ENCODE results near the gene LCNL1. TPM values are rescaled to one million over a fixed set of nuclear protein-coding genes. Genes with fewer than 3 reads are reported as not detected.

Gene LCNL1
- total RNA-seq, 1 donor from 2014 or later, result not detected

- H3K36me3 Mint-ChIP-seq (ENCODE audit: insufficient read depth), result peaks cover 1% of the 10 kb centered on the region
- no peaks in the 10 kb centered on the region for H3K27me3 Mint-ChIP-seq
- H3K4me1 Mint-ChIP-seq (ENCODE audit: low read depth), result no peaks in the 10 kb centered on the region
- no peak for DNase-seq (ENCODE audit: low spot score, unreplicated experiment)
- no peaks in the 10 kb centered on the region for H3K9me3 Mint-ChIP-seq (ENCODE audit: low read depth)
- TF ChIP-seq CTCF (IDR thresholded peaks at IDR 0.05; ENCODE audit: unreplicated experiment), result no peak
- H3K4me3 Mint-ChIP-seq (ENCODE audit: low read depth), result no peak overlapping the region
- H3K27ac Mint-ChIP-seq, result no peak overlapping the region
Measured at GRCh38 chr9:137014776-137015539, 32.2 kb downstream of the LCNL1 start.

- Mint-ChIP-seq H3K4me3 (ENCODE audit: low read depth) (no peak overlapping the region), H3K9me3 (ENCODE audit: low read depth) (no peaks in the 10 kb centered on the region), H3K4me1 (ENCODE audit: low read depth) (no peaks in the 10 kb centered on the region), H3K36me3 (ENCODE audit: insufficient read depth) (peaks cover 1% of the 10 kb centered on the region), H3K27ac (no peak overlapping the region), H3K27me3 (no peaks in the 10 kb centered on the region)
- no peak for TF ChIP-seq CTCF (IDR thresholded peaks at IDR 0.05; ENCODE audit: unreplicated experiment)
- no peak for DNase-seq (ENCODE audit: low spot score, unreplicated experiment)
Measured at GRCh38 chr9:137015540-137015930, 32.7 kb downstream of the LCNL1 start.

- H3K4me1 Mint-ChIP-seq (ENCODE audit: low read depth), result no peaks in the 10 kb centered on the region
- no peaks in the 10 kb centered on the region for H3K27me3 Mint-ChIP-seq
- no peak overlapping the region for H3K27ac Mint-ChIP-seq
- no peak for DNase-seq (ENCODE audit: low spot score, unreplicated experiment)
- H3K36me3 Mint-ChIP-seq (ENCODE audit: insufficient read depth), result peaks cover 1% of the 10 kb centered on the region
- H3K9me3 Mint-ChIP-seq (ENCODE audit: low read depth), result no peaks in the 10 kb centered on the region
- TF ChIP-seq CTCF (IDR thresholded peaks at IDR 0.05; ENCODE audit: unreplicated experiment), result no peak
- H3K4me3 Mint-ChIP-seq (ENCODE audit: low read depth), result no peak overlapping the region
Measured at GRCh38 chr9:137015976-137016375, 33.2 kb downstream of the LCNL1 start.

- Mint-ChIP-seq H3K4me1 (ENCODE audit: low read depth) (no peaks in the 10 kb centered on the region), H3K9me3 (ENCODE audit: low read depth) (no peaks in the 10 kb centered on the region), H3K36me3 (ENCODE audit: insufficient read depth) (peaks cover 1% of the 10 kb centered on the region), H3K27ac (no peak overlapping the region), H3K4me3 (ENCODE audit: low read depth) (no peak overlapping the region), H3K27me3 (no peaks in the 10 kb centered on the region)
- no peak for DNase-seq (ENCODE audit: low spot score, unreplicated experiment)
- no peak for TF ChIP-seq CTCF (IDR thresholded peaks at IDR 0.05; ENCODE audit: unreplicated experiment)
Measured at GRCh38 chr9:137016436-137016835, 33.6 kb downstream of the LCNL1 start.

- Mint-ChIP-seq H3K36me3 (ENCODE audit: insufficient read depth) (peaks cover 1% of the 10 kb centered on the region), H3K4me3 (ENCODE audit: low read depth) (no peak overlapping the region), H3K4me1 (ENCODE audit: low read depth) (no peaks in the 10 kb centered on the region), H3K9me3 (ENCODE audit: low read depth) (no peaks in the 10 kb centered on the region), H3K27ac (no peak overlapping the region), H3K27me3 (no peaks in the 10 kb centered on the region)
- TF ChIP-seq CTCF (IDR thresholded peaks at IDR 0.05; ENCODE audit: unreplicated experiment), result no peak
- no peak for DNase-seq (ENCODE audit: low spot score, unreplicated experiment)
Measured at GRCh38 chr9:137017071-137017470, 34.3 kb downstream of the LCNL1 start.

Measured in progenitor cell of endocrine pancreas (in vitro differentiated cells).